Measurements from ENCODE around the gene KRTAP2-3. TPM values are rescaled to one million over a fixed set of nuclear protein-coding genes. Genes with fewer than 3 reads are reported as not detected.

KRTAP2-3 gene
- total RNA-seq, 1 experiment from 2014 or later, result 0.57 TPM

DNA sequence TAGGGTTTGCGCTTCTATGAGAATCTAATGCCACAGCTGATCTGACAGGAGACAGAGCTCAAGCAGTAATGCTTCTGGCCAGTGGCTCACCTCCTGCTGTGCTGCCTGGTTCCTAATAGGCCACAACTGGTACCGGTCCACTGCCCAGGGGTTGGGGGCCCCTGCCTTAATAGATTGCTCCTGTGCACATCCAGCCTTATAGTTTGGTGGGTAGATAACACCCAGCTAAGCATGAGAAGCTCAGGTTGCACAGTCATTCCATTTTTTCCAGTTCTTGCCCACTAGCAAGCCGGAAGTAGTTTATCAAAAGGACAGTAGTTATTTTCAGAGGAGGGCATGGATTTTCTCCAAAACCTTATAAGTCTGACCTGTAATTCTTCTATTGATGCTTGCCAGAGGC, 40.5 kb downstream of the KRTAP2-3 start:
- Histone ChIP-seq H3K27ac (no peak overlapping the region), H3K27me3 (ENCODE audit: insufficient read depth, low read depth) (no peaks in the 10 kb centered on the region), H3K79me2 (ENCODE audit: low read depth) (no peaks in the 10 kb centered on the region), H3K9me2 (ENCODE audit: insufficient read depth) (no peaks in the 10 kb centered on the region), H3K4me3 (no peak overlapping the region), H3K4me2 (no peak overlapping the region), H2AFZ (no peak overlapping the region), H3F3A (ENCODE audit: insufficient read depth, low read depth) (peaks cover 19% of the 10 kb centered on the region), H3K9me3 (ENCODE audit: insufficient read depth, low read depth) (peaks cover 13% of the 10 kb centered on the region; the same call in 1 of the 2 replicates), H4K20me1 (ENCODE audit: insufficient read depth) (no peaks in the 10 kb centered on the region), H3K36me3 (ENCODE audit: low read depth) (no peaks in the 10 kb centered on the region), H3K4me1 (replicated peaks; ENCODE audit: insufficient read depth) (peaks cover 39% of the 10 kb centered on the region)
- BruUV-seq (replicated peaks), result no TSS peak
- intact Hi-C loops (cut with micrococcal nuclease; ENCODE audit: unreplicated experiment), result no loop called here
- DNase-seq, result no peak
- no peak for TF ChIP-seq EZH2 (IDR thresholded peaks at IDR 0.05; ENCODE audit: low read depth)
- TF ChIP-seq, protein P1, sequence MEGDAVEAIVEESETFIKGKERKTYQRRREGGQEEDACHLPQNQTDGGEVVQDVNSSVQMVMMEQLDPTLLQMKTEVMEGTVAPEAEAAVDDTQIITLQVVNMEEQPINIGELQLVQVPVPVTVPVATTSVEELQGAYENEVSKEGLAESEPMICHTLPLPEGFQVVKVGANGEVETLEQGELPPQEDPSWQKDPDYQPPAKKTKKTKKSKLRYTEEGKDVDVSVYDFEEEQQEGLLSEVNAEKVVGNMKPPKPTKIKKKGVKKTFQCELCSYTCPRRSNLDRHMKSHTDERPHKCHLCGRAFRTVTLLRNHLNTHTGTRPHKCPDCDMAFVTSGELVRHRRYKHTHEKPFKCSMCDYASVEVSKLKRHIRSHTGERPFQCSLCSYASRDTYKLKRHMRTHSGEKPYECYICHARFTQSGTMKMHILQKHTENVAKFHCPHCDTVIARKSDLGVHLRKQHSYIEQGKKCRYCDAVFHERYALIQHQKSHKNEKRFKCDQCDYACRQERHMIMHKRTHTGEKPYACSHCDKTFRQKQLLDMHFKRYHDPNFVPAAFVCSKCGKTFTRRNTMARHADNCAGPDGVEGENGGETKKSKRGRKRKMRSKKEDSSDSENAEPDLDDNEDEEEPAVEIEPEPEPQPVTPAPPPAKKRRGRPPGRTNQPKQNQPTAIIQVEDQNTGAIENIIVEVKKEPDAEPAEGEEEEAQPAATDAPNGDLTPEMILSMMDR (conservative IDR thresholded peaks at IDR 0.05), result no peak
- ChIA-PET POLR2A (ENCODE audit: unreplicated experiment) (no interaction called here), CTCF (no interaction called here)

DNA sequence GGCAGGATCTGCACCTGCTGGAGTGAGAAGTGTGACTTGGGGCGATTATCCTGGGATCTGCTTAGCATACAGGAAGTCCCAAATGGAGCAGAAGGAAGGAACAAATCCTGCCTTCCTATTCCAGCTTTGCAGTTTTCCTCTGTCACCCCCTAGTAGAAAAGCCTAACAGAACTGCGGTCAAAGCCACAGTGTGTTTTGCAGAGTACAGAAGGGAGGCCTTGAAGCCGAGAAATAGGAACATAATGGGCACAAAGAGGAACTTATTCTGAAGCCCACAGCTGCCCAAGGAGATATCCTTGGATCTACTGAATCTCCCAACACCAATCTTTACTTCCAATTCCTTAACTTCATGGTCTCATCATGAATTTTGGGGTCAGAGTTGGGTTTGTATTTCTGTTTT, 41.4 kb downstream of the KRTAP2-3 start:
- BruUV-seq (replicated peaks), result no TSS peak
- no peak overlapping the region for H3K27ac ChIP-seq
- H3K79me2 ChIP-seq (ENCODE audit: low read depth), result no peaks in the 10 kb centered on the region
- no peaks in the 10 kb centered on the region for H3K36me3 ChIP-seq (ENCODE audit: low read depth)
- H3K9me3 ChIP-seq (ENCODE audit: insufficient read depth, low read depth), result peaks cover 8% of the 10 kb centered on the region; the same call in 1 of the 2 replicates
- H4K20me1 ChIP-seq (ENCODE audit: insufficient read depth), result no peaks in the 10 kb centered on the region
- H3K4me1 ChIP-seq (replicated peaks; ENCODE audit: insufficient read depth), result peaks cover 48% of the 10 kb centered on the region
- no peak overlapping the region for H3K4me2 ChIP-seq
- H3K27me3 ChIP-seq (ENCODE audit: insufficient read depth, low read depth), result no peaks in the 10 kb centered on the region
- intact Hi-C loops (cut with micrococcal nuclease; ENCODE audit: unreplicated experiment), result no loop called here
- no peak overlapping the region for H2AFZ ChIP-seq
- ChIA-PET POLR2A (ENCODE audit: unreplicated experiment) (no interaction called here), CTCF (no interaction called here)
- TF ChIP-seq EZH2 (IDR thresholded peaks at IDR 0.05; ENCODE audit: low read depth), result no peak
- TF ChIP-seq, protein P1 (conservative IDR thresholded peaks at IDR 0.05), result no peak
- no peak for DNase-seq
- H3K4me3 ChIP-seq, result no peak overlapping the region
- no peaks in the 10 kb centered on the region for H3K9me2 ChIP-seq (ENCODE audit: insufficient read depth)
- peaks cover 27% of the 10 kb centered on the region for H3F3A ChIP-seq (ENCODE audit: insufficient read depth, low read depth)

DNA sequence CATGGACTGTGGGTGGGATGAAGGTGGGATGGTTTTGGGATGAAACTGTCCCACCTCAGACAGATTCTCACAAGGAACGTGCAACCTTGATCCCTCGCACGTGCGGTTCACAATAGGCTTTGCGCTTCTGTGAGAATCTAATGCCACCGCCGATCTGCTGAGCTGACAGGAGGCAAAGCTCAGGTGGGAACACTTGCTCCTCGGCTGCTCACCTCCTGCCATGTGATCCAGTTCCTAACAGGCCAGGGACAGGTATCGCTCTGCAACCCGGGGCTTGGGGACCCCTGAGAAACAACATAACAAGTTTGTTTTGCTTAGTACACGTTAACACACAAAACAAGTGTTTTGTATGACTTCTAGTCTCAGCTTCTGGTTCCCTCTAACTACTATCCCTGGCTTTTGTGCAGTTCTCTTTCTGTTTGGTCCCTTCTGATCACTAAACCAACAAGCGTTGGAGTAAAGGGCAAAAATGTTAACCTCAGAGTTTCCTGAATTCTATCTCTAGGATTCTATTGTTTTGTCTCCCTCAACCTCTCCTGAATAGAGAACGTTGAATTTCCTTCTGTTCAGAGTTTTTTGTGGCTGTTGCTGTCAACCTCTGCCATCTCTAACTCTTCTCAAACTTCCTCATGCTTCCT, 43.2 kb downstream of the KRTAP2-3 start:
- Histone ChIP-seq H3K36me3 (ENCODE audit: low read depth) (no peaks in the 10 kb centered on the region), H3F3A (ENCODE audit: insufficient read depth, low read depth) (peaks cover 40% of the 10 kb centered on the region), H3K27ac (no peak overlapping the region), H3K9me2 (ENCODE audit: insufficient read depth) (no peaks in the 10 kb centered on the region), H3K9me3 (ENCODE audit: insufficient read depth, low read depth) (peaks cover 7% of the 10 kb centered on the region; the same call in 1 of the 2 replicates), H3K4me2 (no peak overlapping the region), H3K79me2 (ENCODE audit: low read depth) (no peaks in the 10 kb centered on the region), H3K4me3 (no peak overlapping the region), H4K20me1 (ENCODE audit: insufficient read depth) (no peaks in the 10 kb centered on the region), H2AFZ (no peak overlapping the region), H3K27me3 (ENCODE audit: insufficient read depth, low read depth) (no peaks in the 10 kb centered on the region), H3K4me1 (replicated peaks; ENCODE audit: insufficient read depth) (peaks cover 65% of the 10 kb centered on the region)
- POLR2A ChIA-PET (ENCODE audit: unreplicated experiment), result no interaction called here
- intact Hi-C loops (cut with micrococcal nuclease; ENCODE audit: unreplicated experiment), result no loop called here
- no peak for DNase-seq
- TF ChIP-seq, protein P1 (conservative IDR thresholded peaks at IDR 0.05), result no peak
- no peak for TF ChIP-seq EZH2 (IDR thresholded peaks at IDR 0.05; ENCODE audit: low read depth)
- BruUV-seq (replicated peaks), result no TSS peak
- CTCF ChIA-PET, result no interaction called here
